ENCODE results near the gene SNN.

The SNN gene

GRCh38 chr16:11671676-11672075 is 3.4 kb downstream of the SNN start:
- Histone ChIP-seq H3K36me3 (peaks cover 21% of the 10 kb centered on the region), H3K4me3 (ENCODE audit: low read depth, low read length) (no peak overlapping the region), H3K27ac (no peak overlapping the region), H3K27me3 (ENCODE audit: insufficient read depth, low read depth, severe bottlenecking) (no peaks in the 10 kb centered on the region), H3K9me3 (ENCODE audit: severe bottlenecking) (no peaks in the 10 kb centered on the region)
- no peak for TF ChIP-seq CTCF (IDR thresholded peaks at IDR 0.05; ENCODE audit: low read depth, low read length)
- no peak for DNase-seq

- Histone ChIP-seq H3K27ac (no peak overlapping the region), H3K9me3 (ENCODE audit: severe bottlenecking) (no peaks in the 10 kb centered on the region), H3K27me3 (ENCODE audit: insufficient read depth, low read depth, severe bottlenecking) (no peaks in the 10 kb centered on the region), H3K36me3 (peaks cover 29% of the 10 kb centered on the region), H3K4me3 (ENCODE audit: low read depth, low read length) (no peak overlapping the region)
- DNase-seq, result no peak
- no peak for TF ChIP-seq CTCF (IDR thresholded peaks at IDR 0.05; ENCODE audit: low read depth, low read length)
Observed at GRCh38 chr16:11672206-11673090, 4.2 kb downstream of the SNN start.

GRCh38 chr16:11673091-11674000 is 5.1 kb downstream of the SNN start:
- Histone ChIP-seq H3K4me3 (ENCODE audit: low read depth, low read length) (no peak overlapping the region), H3K27me3 (ENCODE audit: insufficient read depth, low read depth, severe bottlenecking) (no peaks in the 10 kb centered on the region), H3K36me3 (peaks cover 38% of the 10 kb centered on the region), H3K9me3 (ENCODE audit: severe bottlenecking) (no peaks in the 10 kb centered on the region), H3K27ac (no peak overlapping the region)
- DNase-seq, result no peak
- TF ChIP-seq CTCF (IDR thresholded peaks at IDR 0.05; ENCODE audit: low read depth, low read length), result no peak

- no peak for DNase-seq
- no peaks in the 10 kb centered on the region for H3K27me3 ChIP-seq (ENCODE audit: insufficient read depth, low read depth, severe bottlenecking)
- H3K4me3 ChIP-seq (ENCODE audit: low read depth, low read length), result no peak overlapping the region
- no peaks in the 10 kb centered on the region for H3K9me3 ChIP-seq (ENCODE audit: severe bottlenecking)
- no peak for TF ChIP-seq CTCF (IDR thresholded peaks at IDR 0.05; ENCODE audit: low read depth, low read length)
- H3K36me3 ChIP-seq, result peaks cover 46% of the 10 kb centered on the region
- H3K27ac ChIP-seq, result no peak overlapping the region
Observed at GRCh38 chr16:11674001-11674817, 6.0 kb downstream of the SNN start.

GRCh38 chr16:11674818-11675560 is 6.7 kb downstream of the SNN start:
- Histone ChIP-seq H3K36me3 (peaks cover 54% of the 10 kb centered on the region), H3K9me3 (ENCODE audit: severe bottlenecking) (no peaks in the 10 kb centered on the region), H3K4me3 (ENCODE audit: low read depth, low read length) (no peak overlapping the region), H3K27me3 (ENCODE audit: insufficient read depth, low read depth, severe bottlenecking) (no peaks in the 10 kb centered on the region), H3K27ac (no peak overlapping the region)
- no peak for DNase-seq
- TF ChIP-seq CTCF (IDR thresholded peaks at IDR 0.05; ENCODE audit: low read depth, low read length), result no peak
